Kidney (tissue), 14 donors: ENCODE data around the gene HRH3. TPM values are rescaled to one million over a fixed set of nuclear protein-coding genes. Genes with fewer than 3 reads are reported as not detected.

ENCODE experiments used
- DNase-seq, 5 donors: peaks; one replicate each; pipeline ENCODE4 v3.0.0-alpha.2; 2013 to 2020
- FAIRE-seq: peaks from 2 replicates; lab custom pipeline; 2012; peaks lifted over from hg19 to GRCh38; lab: Jason Lieb, UNC
- H3K27ac ChIP-seq, 2 donors: one replicate each; pipeline ENCODE4 v1.7.0; 2013; ENCODE audit warnings: low read depth in 2 of 2, low read length in 2 of 2, inconsistent platforms in 1 of 2
- H3K27me3 ChIP-seq: one replicate; pipeline ENCODE4 v1.7.1; 2013; ENCODE audit warnings: low read length, inconsistent platforms; ENCODE audit not compliant: control insufficient read depth, insufficient read depth
- H3K36me3 ChIP-seq, 3 donors: one replicate each; pipeline versions ENCODE4 v1.7.0 to v1.7.1; 2013; ENCODE audit warnings: low read length in 3 of 3, control low read depth in 1 of 3, inconsistent platforms in 1 of 3; ENCODE audit not compliant: insufficient read depth in 3 of 3, control insufficient read depth in 2 of 3
- H3K4me1 ChIP-seq, 3 donors: one replicate each; pipeline versions ENCODE4 v1.7.0 to v1.7.1; 2013; ENCODE audit warnings: low read length in 3 of 3, inconsistent platforms in 1 of 3, low read depth in 1 of 3; ENCODE audit not compliant: control insufficient read depth in 2 of 3, insufficient read depth in 2 of 3
- H3K4me3 ChIP-seq, 3 donors: one replicate each; pipeline versions ENCODE4 v1.7.0 to v1.8.1; 2013; ENCODE audit warnings: low read length in 3 of 3, control low read depth in 1 of 3, inconsistent platforms in 1 of 3
- H3K9ac ChIP-seq, 3 donors: one replicate each; pipeline versions ENCODE4 v1.7.0 to v1.7.1; 2013; ENCODE audit warnings: low read length in 3 of 3, control low read depth in 1 of 3, inconsistent platforms in 1 of 3
- H3K9me3 ChIP-seq, 3 donors: one replicate each; pipeline versions ENCODE4 v1.7.0 to v1.7.1; 2013; ENCODE audit warnings: low read length in 3 of 3, control low read depth in 1 of 3, inconsistent platforms in 1 of 3; ENCODE audit not compliant: control insufficient read depth in 2 of 3, insufficient read depth in 1 of 3
- intact Hi-C: fragments of 100-400 bp; cut with DNase I; formaldehyde crosslinking; loops from one replicate; pipeline ENCODE4 v1.11.1; 2022
- polyA plus RNA-seq: library from polyadenylated mRNA; stranded (reverse); fragments of 350-450 nt; fragmentation: Illumina TruSeq; extraction: RNeasy Lipid Tissue Mini Kit (QIAGEN cat#74804); gene quantifications from one replicate; pipeline ENCODE4 v1.2.3, GENCODE V29; 2014; ENCODE audit warnings: low read depth, low replicate concordance; ENCODE audit not compliant: insufficient read depth
- total RNA-seq: library from RNA; stranded (reverse); fragmentation: NEBNext Ultra II Directional; extraction: Animal tissue kit (Norgen Biotek cat#: 25700); gene quantifications from one replicate; pipeline ENCODE4 v1.2.1, GENCODE V29; 2021
- TF ChIP-seq, protein P1 (sequence below): IDR thresholded peaks from 3 replicates; pipeline ENCODE4 v1.5.1; 2012; ENCODE audit warnings: mild to moderate bottlenecking, moderate library complexity, borderline replicate concordance; ENCODE audit not compliant: insufficient read depth; ENCODE audit errors: extremely low read depth
- donor health status: control.
- donor health status: control.
- donor health status: control.
- donor health status: control.
- donor health status: control.
- donor health status: DM: yes; HTN: yes; CAD: no.
- donor health status: Normal renal cell carcinoma (clear cell type).

Gene HRH3
- total and polyA plus RNA-seq, 2 donors from 2014 or later = not detected

DNA sequence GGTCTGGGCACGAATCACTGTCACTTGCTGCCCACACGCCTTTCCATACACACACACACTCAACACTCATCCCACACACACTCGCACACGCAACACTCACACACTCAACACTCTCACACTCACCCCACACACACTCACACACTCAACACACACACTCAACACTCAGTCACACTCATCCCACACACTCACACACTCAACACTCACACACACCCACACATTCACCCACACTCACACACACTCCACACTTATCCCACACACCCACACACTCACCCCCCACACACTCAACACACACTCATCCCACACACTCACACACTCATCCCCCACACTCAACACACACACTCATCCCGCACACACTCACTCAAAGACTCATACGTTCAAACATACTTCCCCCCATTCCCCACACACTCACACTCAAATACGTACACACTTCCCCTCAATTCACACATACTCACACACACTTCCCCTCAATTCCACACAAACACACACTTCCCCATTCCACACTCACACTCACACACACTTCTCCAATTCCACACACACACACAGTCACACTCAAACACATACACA lies 9.0 kb upstream of the HRH3 start:
- FAIRE-seq = no peak
- TF ChIP-seq, protein P1, sequence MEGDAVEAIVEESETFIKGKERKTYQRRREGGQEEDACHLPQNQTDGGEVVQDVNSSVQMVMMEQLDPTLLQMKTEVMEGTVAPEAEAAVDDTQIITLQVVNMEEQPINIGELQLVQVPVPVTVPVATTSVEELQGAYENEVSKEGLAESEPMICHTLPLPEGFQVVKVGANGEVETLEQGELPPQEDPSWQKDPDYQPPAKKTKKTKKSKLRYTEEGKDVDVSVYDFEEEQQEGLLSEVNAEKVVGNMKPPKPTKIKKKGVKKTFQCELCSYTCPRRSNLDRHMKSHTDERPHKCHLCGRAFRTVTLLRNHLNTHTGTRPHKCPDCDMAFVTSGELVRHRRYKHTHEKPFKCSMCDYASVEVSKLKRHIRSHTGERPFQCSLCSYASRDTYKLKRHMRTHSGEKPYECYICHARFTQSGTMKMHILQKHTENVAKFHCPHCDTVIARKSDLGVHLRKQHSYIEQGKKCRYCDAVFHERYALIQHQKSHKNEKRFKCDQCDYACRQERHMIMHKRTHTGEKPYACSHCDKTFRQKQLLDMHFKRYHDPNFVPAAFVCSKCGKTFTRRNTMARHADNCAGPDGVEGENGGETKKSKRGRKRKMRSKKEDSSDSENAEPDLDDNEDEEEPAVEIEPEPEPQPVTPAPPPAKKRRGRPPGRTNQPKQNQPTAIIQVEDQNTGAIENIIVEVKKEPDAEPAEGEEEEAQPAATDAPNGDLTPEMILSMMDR = no peak
- Histone ChIP-seq H3K27ac (no peak overlapping the region), H3K36me3 (no peaks in the 10 kb centered on the region), H3K9me3 (no peaks in the 10 kb centered on the region), H3K4me3 (no peak overlapping the region), H3K9ac (no peak overlapping the region), H3K4me1 (no peaks in the 10 kb centered on the region), H3K27me3 (no peaks in the 10 kb centered on the region)
- intact Hi-C loops = no loop called here
- DNase-seq = no peak

DNA sequence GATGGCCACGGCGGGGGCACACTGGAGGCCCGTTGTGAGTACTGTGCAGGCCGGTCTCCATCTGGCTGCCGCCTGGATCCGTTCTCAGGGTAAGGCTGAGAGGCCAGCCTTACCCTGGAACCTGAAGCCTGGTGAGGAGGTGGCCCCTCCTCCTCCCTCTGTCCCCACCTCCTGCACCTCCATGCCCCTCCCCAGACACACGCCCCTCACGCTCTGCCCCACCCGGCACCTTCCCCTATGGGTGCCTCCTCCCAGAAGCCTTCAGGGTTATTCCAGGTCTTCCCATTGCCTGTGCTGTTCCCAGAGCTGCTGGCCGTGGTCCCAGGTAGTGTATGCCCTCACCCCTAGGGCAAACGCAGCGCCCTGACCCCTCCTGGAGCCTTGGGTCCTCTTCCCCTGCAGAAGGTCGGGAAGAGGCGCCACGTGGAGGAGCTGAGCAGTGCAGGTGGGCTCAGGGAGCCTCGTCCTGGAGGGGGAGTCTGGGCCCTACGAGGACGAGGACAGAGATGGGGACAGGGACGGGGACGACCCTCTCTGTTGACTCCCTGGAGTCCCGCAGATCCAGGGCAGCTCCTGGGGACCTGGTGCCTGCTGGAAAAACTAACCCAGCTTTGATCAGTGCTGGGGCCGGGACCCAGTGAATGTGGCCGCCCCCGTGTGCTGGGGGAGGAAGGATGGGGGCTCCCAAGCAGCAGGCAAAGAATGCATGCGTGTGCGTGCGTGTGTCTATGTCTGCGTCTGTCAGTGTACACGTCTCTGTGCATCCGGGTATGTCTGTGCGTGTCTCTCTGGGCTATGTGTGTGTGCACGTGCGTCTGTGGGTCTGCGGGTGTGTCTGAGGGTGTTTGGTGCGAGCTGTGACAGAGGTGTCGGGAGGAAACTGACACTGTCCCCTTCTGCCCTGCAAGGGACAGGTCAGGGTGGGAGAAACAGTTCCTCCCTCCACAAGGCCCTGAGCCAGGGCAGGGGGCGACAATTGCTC lies 8.2 kb upstream of the HRH3 start:
- Histone ChIP-seq H3K27ac (no peak overlapping the region), H3K9me3 (no peaks in the 10 kb centered on the region), H3K4me3 (no peak overlapping the region), H3K9ac (no peak overlapping the region), H3K4me1 (no peaks in the 10 kb centered on the region), H3K36me3 (no peaks in the 10 kb centered on the region), H3K27me3 (no peaks in the 10 kb centered on the region)
- intact Hi-C loops = no loop called here
- FAIRE-seq (no peak), DNase-seq (no peak)
- TF ChIP-seq, protein P1 = no peak

- no peaks in the 10 kb centered on the region for H3K9me3 ChIP-seq
- H3K27me3 ChIP-seq = no peaks in the 10 kb centered on the region
- H3K9ac ChIP-seq = no peak overlapping the region
- H3K4me3 ChIP-seq = no peak overlapping the region
- TF ChIP-seq, protein P1 = no peak
- no peak for DNase-seq
- H3K27ac ChIP-seq = no peak overlapping the region
- H3K36me3 ChIP-seq = no peaks in the 10 kb centered on the region
- FAIRE-seq = no peak
- no peaks in the 10 kb centered on the region for H3K4me1 ChIP-seq
- intact Hi-C loops = no loop called here
Measured at GRCh38 chr20:62227591-62227976, 7.5 kb upstream of the HRH3 start.
